ENCODE measurements around the gene CEP112.
A peak's percentile ranks its signal among the peaks of the same experiment; 100 is the strongest.

The CEP112 gene

DNA sequence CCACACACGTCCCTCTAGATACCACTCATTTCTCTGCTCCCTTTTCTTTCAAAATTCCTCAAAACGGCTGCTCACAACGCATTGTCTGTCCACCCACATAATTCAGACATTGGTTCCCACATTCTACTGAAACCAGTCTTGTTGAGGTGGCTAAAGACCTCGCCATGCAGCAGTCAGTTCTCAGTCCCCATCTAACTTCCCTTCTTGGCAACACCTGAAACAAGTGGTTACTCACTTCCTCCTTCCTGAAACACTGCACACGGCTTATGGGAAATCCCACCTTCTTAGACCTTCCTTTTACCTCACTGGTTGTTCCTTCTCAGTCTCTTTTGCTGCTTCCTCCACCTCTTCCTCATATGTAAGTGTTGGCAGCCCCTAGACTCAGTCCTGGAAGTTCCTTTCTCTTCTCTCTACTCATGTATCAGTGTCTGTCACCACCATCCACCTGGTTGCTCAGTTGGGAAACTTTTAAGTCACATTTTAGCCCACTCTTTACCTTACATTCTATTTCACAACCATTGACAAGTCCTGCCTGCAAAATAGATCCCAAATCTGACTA lies 277.1 kb downstream of the CEP112 start:
- Histone ChIP-seq H3K27me3 (ENCODE audit: insufficient read depth, low read length) (no peaks in the 10 kb centered on the region), H3K9me3 (ENCODE audit: low read length) (peaks cover 10% of the 10 kb centered on the region), H2AFZ (ENCODE audit: low read depth, low read length) (no peak overlapping the region), H3K36me3 (ENCODE audit: insufficient read depth, low read length) (peaks cover 4% of the 10 kb centered on the region), H3K4me3 (ENCODE audit: low read length) (no peak overlapping the region), H3K4me1 (ENCODE audit: insufficient read depth, low read length) (no peaks in the 10 kb centered on the region)

DNA sequence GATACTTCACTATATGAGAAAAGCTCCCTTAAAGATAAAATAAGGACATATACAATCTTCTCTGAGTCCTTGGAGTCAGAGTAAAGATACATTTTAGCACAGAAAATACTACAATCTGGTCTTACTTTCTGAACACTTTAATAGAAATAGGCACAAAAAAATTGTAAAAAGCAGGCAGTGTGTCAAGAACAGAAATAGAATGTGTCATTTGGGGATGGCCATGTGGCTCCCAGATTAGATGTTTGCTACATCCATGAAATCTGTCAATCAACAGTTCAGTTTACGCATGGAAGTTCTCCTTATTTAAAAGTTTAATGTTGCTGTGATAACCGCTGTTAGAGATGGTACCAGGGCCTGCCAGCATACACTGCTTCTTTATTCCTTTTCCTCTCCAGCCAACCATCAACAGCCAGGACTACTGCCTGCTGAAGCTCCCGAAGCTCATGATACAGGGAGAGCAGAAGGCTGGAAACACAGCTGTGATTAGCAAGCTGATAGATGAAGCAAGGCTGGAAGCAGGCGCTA lies 278.5 kb downstream of the CEP112 start:
- no peaks in the 10 kb centered on the region for H3K4me1 ChIP-seq (ENCODE audit: insufficient read depth, low read length)
- no peaks in the 10 kb centered on the region for H3K27me3 ChIP-seq (ENCODE audit: insufficient read depth, low read length)
- no peaks in the 10 kb centered on the region for H3K36me3 ChIP-seq (ENCODE audit: insufficient read depth, low read length)
- no peak overlapping the region for H3K4me3 ChIP-seq (ENCODE audit: low read length)
- H3K9me3 ChIP-seq (ENCODE audit: low read length) = peaks cover 11% of the 10 kb centered on the region
- no peak overlapping the region for H2AFZ ChIP-seq (ENCODE audit: low read depth, low read length)

DNA sequence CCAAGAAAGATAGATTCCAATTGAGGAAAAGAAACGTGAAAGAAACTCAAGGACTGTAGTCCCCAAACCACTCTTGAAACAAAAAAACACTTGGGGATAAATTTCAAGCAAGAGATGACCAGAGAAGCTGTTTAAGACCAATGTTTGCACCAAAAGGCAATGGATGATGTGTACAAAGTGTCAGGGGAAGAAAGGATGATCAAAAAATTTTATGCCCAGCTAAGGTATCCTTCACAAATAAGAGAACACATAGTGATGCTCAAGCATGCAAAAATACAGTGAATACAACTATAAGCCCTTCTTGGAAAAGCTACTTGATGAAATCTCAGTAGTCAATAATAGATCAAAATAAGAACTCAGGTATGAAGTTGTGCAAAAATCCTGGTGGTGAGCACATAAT lies 281.1 kb downstream of the CEP112 start:
- Histone ChIP-seq H3K27me3 (ENCODE audit: insufficient read depth, low read length) (no peaks in the 10 kb centered on the region), H3K4me1 (ENCODE audit: insufficient read depth, low read length) (no peaks in the 10 kb centered on the region), H2AFZ (ENCODE audit: low read depth, low read length) (no peak overlapping the region), H3K4me3 (ENCODE audit: low read length) (no peak overlapping the region), H3K36me3 (ENCODE audit: insufficient read depth, low read length) (no peaks in the 10 kb centered on the region), H3K9me3 (ENCODE audit: low read length) (peaks cover 11% of the 10 kb centered on the region)

DNA sequence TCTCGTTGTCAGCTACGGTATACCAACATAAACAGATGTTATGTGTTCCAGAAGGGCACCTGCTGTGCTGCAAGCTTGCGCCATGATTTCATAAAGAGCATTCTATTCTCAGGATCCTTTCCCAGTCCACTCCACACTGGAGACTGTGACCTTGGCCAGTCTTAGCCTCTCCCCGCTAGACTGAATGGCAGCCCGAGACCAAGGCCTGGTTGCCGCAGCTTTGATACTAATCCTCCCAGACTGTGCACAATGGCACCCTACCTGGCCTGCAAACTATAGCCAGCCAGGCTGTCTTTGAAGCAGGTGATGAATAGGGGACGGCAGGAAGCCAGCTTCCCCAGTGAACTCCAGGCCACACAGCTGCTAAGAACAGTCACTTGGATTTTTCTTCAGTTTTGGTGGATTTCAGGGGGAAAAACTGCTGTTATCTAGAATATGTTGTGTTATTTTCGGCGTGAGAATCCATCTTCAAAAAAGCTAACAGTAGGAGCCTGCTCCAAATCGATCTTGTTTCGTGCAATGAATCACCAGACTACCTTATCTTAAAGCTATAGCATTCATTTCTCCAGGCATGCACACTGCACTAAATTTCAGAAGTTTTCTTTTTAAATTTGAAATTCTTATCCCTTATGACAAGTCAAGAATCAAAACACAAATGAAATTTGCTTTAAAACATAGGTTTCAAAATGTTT lies 289.0 kb downstream of the CEP112 start:
- Histone ChIP-seq H3K27me3 (ENCODE audit: insufficient read depth, low read length) (no peaks in the 10 kb centered on the region), H3K36me3 (ENCODE audit: insufficient read depth, low read length) (no peaks in the 10 kb centered on the region), H3K4me1 (ENCODE audit: insufficient read depth, low read length) (peaks cover 13% of the 10 kb centered on the region), H3K4me3 (ENCODE audit: low read length) (peak overlapping the region; percentile 17), H2AFZ (ENCODE audit: low read depth, low read length) (no peak overlapping the region), H3K9me3 (ENCODE audit: low read length) (no peaks in the 10 kb centered on the region)

DNA sequence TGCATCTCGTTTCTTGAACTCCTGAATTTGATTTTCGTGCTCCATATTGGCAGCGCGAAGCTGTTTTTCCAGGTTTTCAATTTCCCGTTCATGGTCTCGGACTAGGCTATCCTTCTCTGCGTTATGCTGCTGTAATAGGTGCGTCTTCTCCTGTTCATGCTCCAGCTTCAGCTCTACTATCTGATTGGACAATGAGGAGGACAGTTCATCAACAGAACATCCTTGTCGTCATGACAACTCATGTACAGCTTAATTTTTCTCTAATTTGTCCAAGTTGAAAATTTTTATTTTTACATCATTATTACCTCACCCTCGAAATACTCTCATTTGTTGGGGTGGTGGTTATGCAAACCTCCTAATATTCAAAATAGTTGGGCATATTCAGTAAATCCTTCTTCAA lies 289.8 kb downstream of the CEP112 start:
- no peaks in the 10 kb centered on the region for H3K36me3 ChIP-seq (ENCODE audit: insufficient read depth, low read length)
- H3K27me3 ChIP-seq (ENCODE audit: insufficient read depth, low read length) = no peaks in the 10 kb centered on the region
- no peak overlapping the region for H3K4me3 ChIP-seq (ENCODE audit: low read length)
- H3K9me3 ChIP-seq (ENCODE audit: low read length) = no peaks in the 10 kb centered on the region
- H2AFZ ChIP-seq (ENCODE audit: low read depth, low read length) = no peak overlapping the region
- H3K4me1 ChIP-seq (ENCODE audit: insufficient read depth, low read length) = peaks cover 13% of the 10 kb centered on the region

DNA sequence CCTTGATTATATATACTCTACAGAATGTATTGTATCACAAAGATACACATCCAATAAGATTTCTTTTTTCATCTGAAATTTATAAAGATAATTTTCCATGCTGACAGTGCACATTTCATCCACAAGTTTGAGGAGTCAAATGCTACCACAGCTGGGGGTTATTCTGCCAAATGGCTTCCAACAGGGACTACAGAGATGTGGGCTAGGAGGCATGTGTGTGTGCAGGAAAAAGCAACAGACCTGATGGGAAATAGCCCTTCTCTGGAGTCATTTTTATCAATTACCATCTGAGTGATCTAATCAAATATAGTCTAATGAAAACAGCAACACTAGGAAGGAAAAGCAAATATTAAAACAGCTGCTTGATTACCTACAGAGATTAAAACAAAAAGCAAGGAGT lies 290.5 kb downstream of the CEP112 start:
- Histone ChIP-seq H3K36me3 (ENCODE audit: insufficient read depth, low read length) (no peaks in the 10 kb centered on the region), H3K27me3 (ENCODE audit: insufficient read depth, low read length) (no peaks in the 10 kb centered on the region), H3K4me3 (ENCODE audit: low read length) (no peak overlapping the region), H3K4me1 (ENCODE audit: insufficient read depth, low read length) (peaks cover 19% of the 10 kb centered on the region), H2AFZ (ENCODE audit: low read depth, low read length) (no peak overlapping the region), H3K9me3 (ENCODE audit: low read length) (no peaks in the 10 kb centered on the region)

DNA sequence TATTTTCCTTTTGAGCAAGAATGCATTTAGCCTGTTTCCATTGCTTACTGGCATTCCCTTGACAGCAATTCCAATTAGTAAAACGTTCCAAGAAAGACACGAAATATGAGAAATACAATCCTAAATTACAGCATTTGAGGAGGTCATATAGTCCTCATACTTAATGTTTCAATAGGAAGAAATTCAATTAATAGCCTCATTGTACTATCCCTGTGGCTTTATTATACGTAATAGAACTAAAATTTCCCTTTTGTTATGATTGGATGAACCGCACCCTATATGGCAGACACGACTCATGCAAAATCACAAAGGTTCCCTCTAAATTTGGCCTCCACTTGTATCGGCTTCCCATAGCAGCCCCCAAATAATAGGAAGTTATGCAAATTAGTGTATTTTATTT lies 291.7 kb downstream of the CEP112 start:
- Histone ChIP-seq H3K27me3 (ENCODE audit: insufficient read depth, low read length) (no peaks in the 10 kb centered on the region), H3K4me1 (ENCODE audit: insufficient read depth, low read length) (peaks cover 22% of the 10 kb centered on the region)

DNA sequence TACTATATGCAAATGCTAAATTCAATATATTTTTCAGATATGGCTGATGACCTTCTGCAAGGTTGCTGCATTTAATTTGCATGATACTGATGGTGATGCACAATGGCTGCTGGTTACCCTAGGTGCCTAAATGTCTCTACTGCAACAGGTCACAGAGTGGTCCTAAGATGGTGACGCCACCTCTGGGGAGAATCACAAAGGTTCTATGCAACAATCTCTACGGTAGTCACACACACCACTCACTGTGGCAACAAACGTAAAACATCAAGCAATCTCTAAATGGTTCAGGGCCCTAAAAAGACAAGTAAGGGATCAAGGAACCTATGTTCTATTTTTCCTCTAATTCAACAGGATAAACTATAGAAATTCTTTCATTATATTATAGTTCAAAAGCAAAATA lies 293.3 kb downstream of the CEP112 start:
- Histone ChIP-seq H2AFZ (ENCODE audit: low read depth, low read length) (no peak overlapping the region), H3K27me3 (ENCODE audit: insufficient read depth, low read length) (no peaks in the 10 kb centered on the region), H3K4me3 (ENCODE audit: low read length) (no peak overlapping the region), H3K4me1 (ENCODE audit: insufficient read depth, low read length) (peaks cover 22% of the 10 kb centered on the region), H3K36me3 (ENCODE audit: insufficient read depth, low read length) (no peaks in the 10 kb centered on the region), H3K9me3 (ENCODE audit: low read length) (no peaks in the 10 kb centered on the region)

More for the DNA sequence above, 291.7 kb downstream of the CEP112 start:
- Histone ChIP-seq H3K36me3 (ENCODE audit: insufficient read depth, low read length) (no peaks in the 10 kb centered on the region), H3K4me3 (ENCODE audit: low read length) (no peak overlapping the region), H2AFZ (ENCODE audit: low read depth, low read length) (no peak overlapping the region), H3K9me3 (ENCODE audit: low read length) (no peaks in the 10 kb centered on the region)

DNA sequence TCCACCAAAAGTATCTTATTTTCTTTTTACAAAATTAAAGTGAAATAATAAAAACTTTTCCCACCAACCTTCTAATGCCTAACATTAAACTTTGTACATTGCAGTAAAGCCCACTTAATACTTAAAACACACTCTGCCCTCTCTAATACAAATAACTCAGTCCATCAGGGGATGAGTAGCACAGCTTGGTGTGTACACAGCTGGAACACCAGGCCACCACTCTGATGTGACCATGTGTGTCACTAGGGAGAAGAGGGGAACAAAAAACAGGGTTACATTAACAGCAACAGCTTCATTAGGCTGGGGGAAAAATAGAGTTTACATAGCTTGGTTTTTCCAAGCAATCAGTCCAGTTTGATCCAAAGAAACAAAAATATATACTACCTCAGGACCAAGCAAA lies 295.0 kb downstream of the CEP112 start:
- Histone ChIP-seq H3K4me1 (ENCODE audit: insufficient read depth, low read length) (peaks cover 11% of the 10 kb centered on the region), H3K27me3 (ENCODE audit: insufficient read depth, low read length) (no peaks in the 10 kb centered on the region), H3K4me3 (ENCODE audit: low read length) (no peak overlapping the region), H3K9me3 (ENCODE audit: low read length) (no peaks in the 10 kb centered on the region), H2AFZ (ENCODE audit: low read depth, low read length) (no peak overlapping the region), H3K36me3 (ENCODE audit: insufficient read depth, low read length) (no peaks in the 10 kb centered on the region)

DNA sequence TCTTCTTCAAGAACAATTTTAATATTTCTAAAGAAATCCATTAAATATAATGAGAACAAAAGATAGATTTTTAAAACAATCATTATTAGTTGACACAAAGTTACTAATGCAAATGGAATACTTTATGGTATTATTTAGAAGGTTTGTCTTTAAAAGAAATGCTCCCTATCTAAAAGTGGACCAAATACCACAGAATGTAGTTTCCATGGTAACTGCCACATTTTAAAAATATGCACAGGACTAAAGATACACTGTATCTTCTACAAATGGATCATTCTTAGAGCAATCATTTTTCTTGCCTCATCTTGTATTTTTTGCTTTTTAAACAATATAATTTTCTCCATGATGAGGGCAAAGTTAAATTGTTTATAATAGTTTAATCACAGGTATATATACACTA lies 296.0 kb downstream of the CEP112 start:
- Histone ChIP-seq H3K4me1 (ENCODE audit: insufficient read depth, low read length) (peaks cover 17% of the 10 kb centered on the region), H2AFZ (ENCODE audit: low read depth, low read length) (no peak overlapping the region), H3K36me3 (ENCODE audit: insufficient read depth, low read length) (no peaks in the 10 kb centered on the region), H3K9me3 (ENCODE audit: low read length) (no peaks in the 10 kb centered on the region), H3K4me3 (ENCODE audit: low read length) (no peak overlapping the region), H3K27me3 (ENCODE audit: insufficient read depth, low read length) (no peaks in the 10 kb centered on the region)

DNA sequence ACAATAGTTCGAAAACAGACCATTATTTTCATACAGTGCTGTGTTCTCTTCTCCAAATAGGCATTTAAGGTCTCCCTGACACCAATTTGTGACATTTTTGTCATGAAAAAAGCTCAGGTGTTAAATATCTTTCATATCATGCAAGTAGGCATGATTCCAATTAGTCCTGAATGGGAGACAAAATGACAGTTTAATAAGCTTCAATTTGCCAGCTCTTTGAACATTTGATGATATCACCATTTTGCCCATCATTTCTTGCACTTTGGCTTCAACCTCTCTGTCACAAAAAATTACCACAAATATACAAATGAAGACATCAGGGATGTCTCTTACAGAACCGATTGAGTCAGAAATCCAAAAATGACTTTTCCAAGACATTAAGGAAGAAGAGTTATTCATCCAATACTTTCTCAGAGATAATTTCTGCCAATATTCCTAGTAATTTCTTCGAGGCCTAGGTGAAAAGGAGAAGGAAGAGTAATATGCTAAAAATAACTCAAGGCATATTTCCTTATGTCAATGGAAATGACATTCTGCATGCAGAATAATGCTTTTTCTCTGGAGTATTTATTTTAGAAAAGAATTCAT lies 298.1 kb downstream of the CEP112 start:
- Histone ChIP-seq H3K9me3 (ENCODE audit: low read length) (no peaks in the 10 kb centered on the region), H2AFZ (ENCODE audit: low read depth, low read length) (no peak overlapping the region), H3K4me1 (ENCODE audit: insufficient read depth, low read length) (peaks cover 17% of the 10 kb centered on the region), H3K27me3 (ENCODE audit: insufficient read depth, low read length) (no peaks in the 10 kb centered on the region), H3K36me3 (ENCODE audit: insufficient read depth, low read length) (no peaks in the 10 kb centered on the region), H3K4me3 (ENCODE audit: low read length) (no peak overlapping the region)

DNA sequence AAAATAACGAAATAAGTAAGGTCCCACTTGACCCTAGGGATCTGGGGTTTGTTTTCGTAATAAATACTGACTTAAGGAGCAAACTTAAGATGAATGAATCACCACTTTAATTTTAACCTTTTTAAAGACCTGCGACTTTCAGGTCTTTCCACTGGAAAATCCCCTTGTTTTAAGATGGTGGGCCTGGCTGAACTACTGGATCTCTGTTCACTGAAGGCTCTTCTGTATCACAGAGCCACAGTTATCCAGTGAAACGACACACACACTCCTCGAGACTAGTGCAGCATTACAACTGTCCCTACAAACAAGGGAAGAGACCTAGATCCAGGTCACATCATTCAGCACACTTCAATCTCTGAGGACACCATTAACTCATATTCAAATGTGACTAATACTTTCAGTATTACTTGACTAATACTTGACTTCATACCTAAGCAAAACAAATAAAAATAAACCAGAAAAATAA lies 299.0 kb downstream of the CEP112 start:
- Histone ChIP-seq H3K4me3 (ENCODE audit: low read length) (no peak overlapping the region), H3K4me1 (ENCODE audit: insufficient read depth, low read length) (peaks cover 20% of the 10 kb centered on the region), H2AFZ (ENCODE audit: low read depth, low read length) (no peak overlapping the region), H3K9me3 (ENCODE audit: low read length) (no peaks in the 10 kb centered on the region), H3K27me3 (ENCODE audit: insufficient read depth, low read length) (no peaks in the 10 kb centered on the region), H3K36me3 (ENCODE audit: insufficient read depth, low read length) (no peaks in the 10 kb centered on the region)

DNA sequence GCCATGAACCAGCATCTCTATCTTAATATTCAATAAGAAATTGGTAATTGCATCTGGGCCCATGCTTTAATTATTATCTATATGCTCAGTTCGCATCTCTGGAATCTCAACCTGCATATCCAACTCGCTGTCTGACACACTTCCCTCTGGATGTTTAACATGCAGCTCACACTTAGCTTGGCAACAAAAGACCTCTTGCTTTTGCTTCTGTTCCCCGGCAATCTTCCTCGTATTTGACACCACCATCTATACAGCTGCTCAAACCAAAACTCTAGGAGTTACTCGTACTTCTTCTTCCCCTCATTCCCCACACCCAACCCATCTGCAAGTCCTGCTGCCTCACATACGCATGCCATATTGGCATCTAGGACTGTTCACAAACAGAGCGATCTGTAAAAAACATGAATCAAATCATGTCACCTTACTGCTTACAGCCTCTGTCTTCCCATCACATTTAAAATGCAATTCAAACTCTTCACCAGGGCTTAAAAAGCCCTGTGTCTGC lies 300.6 kb downstream of the CEP112 start:
- no peaks in the 10 kb centered on the region for H3K27me3 ChIP-seq (ENCODE audit: insufficient read depth, low read length)
- H3K9me3 ChIP-seq (ENCODE audit: low read length) = no peaks in the 10 kb centered on the region
- H2AFZ ChIP-seq (ENCODE audit: low read depth, low read length) = peak overlapping the region; percentile 8
- H3K4me1 ChIP-seq (ENCODE audit: insufficient read depth, low read length) = peaks cover 14% of the 10 kb centered on the region
- no peak overlapping the region for H3K4me3 ChIP-seq (ENCODE audit: low read length)
- H3K36me3 ChIP-seq (ENCODE audit: insufficient read depth, low read length) = no peaks in the 10 kb centered on the region
